Measurements from ENCODE around the gene LRRC66.

The LRRC66 gene

GRCh38 chr4:52014903-52015302 is 5.3 kb downstream of the LRRC66 start:
- DNase-seq (ENCODE audit: low read depth, low spot score), result no peak

DNA sequence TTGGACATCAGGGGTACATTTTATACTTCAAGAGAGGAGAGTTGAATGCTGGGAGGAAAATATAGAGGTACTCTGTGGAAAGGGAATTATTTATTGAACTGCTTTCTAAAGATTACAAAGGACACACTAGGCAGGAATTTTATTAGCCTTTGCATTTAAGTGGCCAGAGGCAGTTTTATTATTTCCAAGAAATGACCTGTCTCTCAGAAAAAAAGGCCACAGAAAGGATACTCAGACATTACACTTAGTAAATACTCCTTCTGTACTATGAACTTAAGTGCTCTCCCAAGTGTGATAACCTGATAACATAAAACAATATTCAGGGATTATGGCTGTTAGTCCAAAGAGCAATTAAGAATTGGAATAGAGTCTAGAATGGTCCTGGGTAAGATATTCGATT is 7.5 kb downstream of the LRRC66 start:
- no peak for DNase-seq (ENCODE audit: low read depth, low spot score)

DNA sequence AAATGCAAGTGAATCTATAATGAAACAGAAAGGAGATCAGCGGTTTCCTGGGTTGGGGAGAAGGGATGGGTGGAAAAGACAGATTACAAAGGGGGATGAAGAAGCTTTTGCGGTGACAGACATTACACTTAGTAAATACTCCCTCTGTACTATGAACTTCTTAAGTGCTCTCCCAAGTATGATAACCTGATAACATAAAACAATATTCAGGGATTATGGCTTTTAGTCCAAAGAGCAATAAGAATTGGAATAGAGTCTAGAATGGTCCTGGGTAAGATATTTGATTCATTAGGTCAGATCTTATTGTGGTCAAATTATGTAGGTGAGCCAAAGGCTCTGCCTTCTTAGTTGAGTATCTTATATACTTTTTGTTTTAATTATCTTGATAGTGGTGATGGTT is 9.2 kb downstream of the LRRC66 start:
- DNase-seq (ENCODE audit: low read depth, low spot score), result no peak

- DNase-seq (ENCODE audit: low read depth, low spot score), result no peak
Measured at GRCh38 chr4:52006887-52007286, 13.3 kb downstream of the LRRC66 start.

DNA sequence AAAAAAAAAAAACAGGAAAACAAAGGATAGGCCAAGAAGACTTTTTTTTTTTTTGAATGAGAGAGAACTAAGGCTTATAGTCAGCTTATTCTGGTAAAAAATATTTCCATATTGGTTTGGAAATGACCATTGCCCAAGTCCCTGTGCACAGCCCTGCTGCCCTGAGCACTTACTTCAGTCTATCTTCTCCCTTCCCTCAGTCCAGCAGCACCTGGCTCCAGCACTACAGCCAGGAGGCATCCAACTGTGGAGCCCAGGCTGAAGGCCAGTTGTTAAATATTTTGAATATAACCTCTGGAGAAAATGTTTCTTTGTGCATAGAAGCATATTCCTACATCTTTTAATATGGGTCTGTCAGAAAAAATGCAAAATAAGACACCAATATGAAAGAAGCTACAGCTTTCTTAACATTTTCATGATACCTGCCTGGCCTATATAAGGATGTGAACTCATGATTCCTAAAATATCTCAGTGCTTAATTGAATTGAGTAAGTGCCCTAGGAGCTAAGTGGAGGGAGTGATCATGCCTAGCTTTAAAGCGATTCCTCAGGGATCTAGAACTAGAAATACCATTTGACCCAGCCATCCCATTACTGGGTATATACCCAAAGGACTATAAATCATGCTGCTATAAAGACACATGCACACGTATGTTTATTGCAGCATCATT is 14.4 kb downstream of the LRRC66 start:
- no peak for DNase-seq (ENCODE audit: low read depth, low spot score)

- no peak for DNase-seq (ENCODE audit: low read depth, low spot score)
Measured at GRCh38 chr4:52004414-52004813, 15.7 kb downstream of the LRRC66 start.

- no peak for DNase-seq (ENCODE audit: low read depth, low spot score)
Measured at GRCh38 chr4:52001616-52002015, 18.5 kb downstream of the LRRC66 start.

GRCh38 chr4:51999250-51999649 is 20.9 kb downstream of the LRRC66 start:
- DNase-seq (ENCODE audit: low read depth, low spot score), result no peak

GRCh38 chr4:51998837-51999236 is 21.3 kb downstream of the LRRC66 start:
- no peak for DNase-seq (ENCODE audit: low read depth, low spot score)

DNA sequence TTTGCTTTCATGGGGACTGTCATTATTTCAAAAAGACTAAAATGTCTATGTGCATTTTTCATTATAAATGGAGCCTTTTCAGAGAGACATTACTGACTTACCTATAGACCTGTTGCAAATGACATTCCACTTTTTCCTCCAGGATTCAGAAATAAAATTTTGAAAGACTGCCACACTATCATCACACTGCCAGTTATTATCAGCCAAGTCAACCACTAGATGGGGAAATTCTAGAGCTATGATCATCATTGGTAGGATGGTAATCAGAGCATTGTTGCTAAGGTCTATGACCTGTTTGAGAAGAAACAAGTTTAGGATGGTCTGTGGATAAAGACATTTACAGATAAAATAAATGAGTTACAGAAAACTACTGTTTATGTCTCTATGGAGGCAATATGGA is 22.5 kb downstream of the LRRC66 start:
- DNase-seq (ENCODE audit: low read depth, low spot score), result no peak

DNA sequence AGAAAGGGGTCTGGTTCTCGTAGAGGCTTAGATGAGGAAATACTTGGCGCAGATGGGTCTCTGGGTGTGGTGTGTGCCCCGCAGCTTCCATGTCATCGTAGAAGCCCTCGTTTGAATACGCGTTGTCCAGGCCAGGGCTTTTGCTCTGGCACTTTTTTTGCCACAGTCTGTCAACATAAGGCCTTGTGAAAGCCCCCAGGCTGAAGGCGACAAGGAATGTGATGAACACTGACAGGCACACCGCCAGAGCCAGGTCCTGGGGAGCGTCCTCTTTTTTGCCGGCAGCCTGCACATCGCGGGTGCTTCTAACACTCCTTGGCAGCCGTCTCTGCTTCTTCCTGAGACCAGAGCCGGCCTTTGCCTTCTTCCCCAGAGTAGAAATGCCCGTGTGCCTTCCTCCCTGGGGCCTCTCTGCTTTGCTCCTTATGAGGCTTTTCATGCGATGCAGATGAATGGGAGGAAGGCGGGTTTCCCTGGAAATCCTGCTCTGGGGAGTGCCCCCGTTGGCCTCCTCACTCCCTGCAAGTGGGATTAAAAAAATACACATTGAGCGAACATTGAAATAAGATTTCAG is 24.4 kb downstream of the LRRC66 start:
- DNase-seq (ENCODE audit: low read depth, low spot score), result no peak

- DNase-seq (ENCODE audit: low read depth, low spot score), result no peak
Measured at GRCh38 chr4:51965862-51966261, 54.3 kb downstream of the LRRC66 start.

GRCh38 chr4:51963841-51964517 is 56.2 kb downstream of the LRRC66 start:
- no peak for DNase-seq (ENCODE audit: low read depth, low spot score)

GRCh38 chr4:51960486-51960885 is 59.7 kb downstream of the LRRC66 start:
- DNase-seq (ENCODE audit: low read depth, low spot score), result no peak

- DNase-seq (ENCODE audit: low read depth, low spot score), result no peak
Measured at GRCh38 chr4:51958199-51958968, 61.8 kb downstream of the LRRC66 start.

Measured in iPS DF 19.7 (cell line).